ENCODE results near the gene KLF5. TPM values are rescaled to one million over a fixed set of nuclear protein-coding genes. Genes with fewer than 3 reads are reported as not detected.
"Not testable (repeated sequence)": the region's sequence is repeated elsewhere in the genome, so short reads cannot be mapped to it uniquely, and the experiment has no call there.

The KLF5 gene
- polyA plus RNA-seq, 1 experiment, result 11.2 TPM

DNA sequence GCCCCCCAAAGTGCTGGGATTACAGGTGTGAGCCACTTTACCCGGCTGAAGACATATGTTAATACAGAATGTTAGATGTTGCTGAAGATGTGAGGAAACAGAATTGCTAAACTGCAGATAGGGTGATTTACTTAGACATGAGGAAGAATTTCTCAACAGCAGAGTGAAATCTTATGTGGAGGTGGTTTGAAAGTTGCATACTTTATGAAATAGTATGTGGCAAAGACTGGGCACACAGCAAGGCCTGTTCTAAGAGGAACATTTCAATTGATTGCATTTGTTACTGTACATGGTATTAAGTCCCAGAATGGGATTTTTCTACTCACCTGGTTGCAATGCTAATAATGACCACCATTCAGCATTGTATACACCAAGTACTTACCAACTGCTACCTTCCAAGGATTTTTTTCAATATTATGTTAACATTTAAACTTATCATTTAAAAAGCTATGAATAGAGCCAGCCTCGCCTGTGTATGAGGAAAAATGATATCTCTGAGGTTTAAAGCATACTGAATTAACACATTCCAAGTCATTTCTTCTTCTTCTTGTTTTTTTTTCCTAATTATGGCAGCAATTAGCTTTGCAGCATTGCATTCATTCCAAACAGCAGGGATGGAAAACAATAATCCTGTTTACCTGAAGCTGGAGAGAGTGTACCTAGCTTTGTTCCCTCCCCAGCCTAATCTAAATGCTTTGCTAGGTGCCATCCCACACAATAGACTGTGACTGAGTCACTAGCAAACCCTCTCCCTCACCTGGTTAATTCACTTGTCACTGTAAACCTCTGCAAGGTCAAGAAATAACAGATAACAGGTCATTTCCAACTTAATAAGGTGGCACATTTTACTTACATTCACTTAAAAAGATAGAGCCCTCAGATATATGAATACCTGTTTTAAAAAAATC, 19.4 kb upstream of the KLF5 start:
- no peaks in the 10 kb centered on the region for H3K27me3 ChIP-seq (ENCODE audit: control insufficient read depth, insufficient read depth, low read length)
- H3K27ac ChIP-seq (ENCODE audit: low read depth, low read length), result no peak overlapping the region
- H3K4me3 ChIP-seq (ENCODE audit: low read depth, low read length), result no peak overlapping the region
- POLR2A ChIA-PET, result no interaction called here
- TF ChIP-seq CTCF (IDR thresholded peaks at IDR 0.05; ENCODE audit: low read depth, low read length), result no peak
- no peaks in the 10 kb centered on the region for H3K9me3 ChIP-seq (ENCODE audit: control insufficient read depth, insufficient read depth, low read length)
- DNase-seq (ENCODE audit: low read depth, low spot score), result no peak
- CTCF ChIA-PET, result no interaction called here

- no peak for DNase-seq (ENCODE audit: low read depth, low spot score)
- TF ChIP-seq CTCF (IDR thresholded peaks at IDR 0.05; ENCODE audit: low read depth, low read length), result no peak
- ChIA-PET POLR2A (no interaction called here), CTCF (no interaction called here)
- no peak overlapping the region for H3K4me3 ChIP-seq (ENCODE audit: low read depth, low read length)
- H3K9me3 ChIP-seq (ENCODE audit: control insufficient read depth, insufficient read depth, low read length), result no peaks in the 10 kb centered on the region
- H3K27me3 ChIP-seq (ENCODE audit: control insufficient read depth, insufficient read depth, low read length), result no peaks in the 10 kb centered on the region
- no peak overlapping the region for H3K27ac ChIP-seq (ENCODE audit: low read depth, low read length)
Observed at GRCh38 chr13:73040484-73040883, 18.3 kb upstream of the KLF5 start.

GRCh38 chr13:73040968-73041596, 17.7 kb upstream of the KLF5 start:
- DNase-seq (ENCODE audit: low read depth, low spot score), result no peak
- no peaks in the 10 kb centered on the region for H3K27me3 ChIP-seq (ENCODE audit: control insufficient read depth, insufficient read depth, low read length)
- no peak overlapping the region for H3K27ac ChIP-seq (ENCODE audit: low read depth, low read length)
- no peaks in the 10 kb centered on the region for H3K9me3 ChIP-seq (ENCODE audit: control insufficient read depth, insufficient read depth, low read length)
- ChIA-PET CTCF (interaction anchor here (0.6 kb wide), 2 partner anchors 89 to 669 kb away, joined by 5 read pairs; no protein-coding TSS in a partner anchor), POLR2A (no interaction called here)
- no peak overlapping the region for H3K4me3 ChIP-seq (ENCODE audit: low read depth, low read length)
- TF ChIP-seq CTCF (IDR thresholded peaks at IDR 0.05; ENCODE audit: low read depth, low read length), result no peak

- Histone ChIP-seq H3K27ac (ENCODE audit: low read depth, low read length) (no peak overlapping the region), H3K4me3 (ENCODE audit: low read depth, low read length) (no peak overlapping the region), H3K27me3 (ENCODE audit: control insufficient read depth, insufficient read depth, low read length) (no peaks in the 10 kb centered on the region), H3K9me3 (ENCODE audit: control insufficient read depth, insufficient read depth, low read length) (no peaks in the 10 kb centered on the region)
- no peak for TF ChIP-seq CTCF (IDR thresholded peaks at IDR 0.05; ENCODE audit: low read depth, low read length)
- POLR2A ChIA-PET, result no interaction called here
- CTCF ChIA-PET, result no interaction called here
- DNase-seq (ENCODE audit: low read depth, low spot score), result no peak
Observed at GRCh38 chr13:73045031-73045430, 13.8 kb upstream of the KLF5 start.

DNA sequence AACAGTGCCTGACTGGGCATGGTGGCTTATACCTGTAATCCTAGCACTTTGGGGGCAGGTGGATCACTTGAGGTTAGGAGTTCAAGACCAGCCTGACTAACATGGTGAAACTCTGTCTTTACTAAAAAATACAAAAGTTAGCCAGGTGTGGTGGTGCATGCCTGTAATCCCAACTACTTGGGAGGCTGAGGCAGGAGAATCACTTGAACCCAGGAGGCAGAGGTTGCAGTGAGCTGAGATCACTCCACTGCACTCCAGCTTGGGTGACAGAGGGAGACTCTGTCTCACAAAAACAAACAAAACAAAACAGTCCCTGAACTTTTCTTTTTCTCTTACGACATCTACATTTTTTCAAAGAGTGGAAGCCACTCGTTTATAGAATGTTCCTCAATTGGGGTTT, 10.2 kb upstream of the KLF5 start:
- H3K4me3 ChIP-seq (ENCODE audit: low read depth, low read length); DNase-seq (ENCODE audit: low read depth, low spot score); H3K9me3 ChIP-seq (ENCODE audit: control insufficient read depth, insufficient read depth, low read length); CTCF ChIA-PET; H3K27ac ChIP-seq (ENCODE audit: low read depth, low read length); H3K27me3 ChIP-seq (ENCODE audit: control insufficient read depth, insufficient read depth, low read length): not testable (repeated sequence)
- POLR2A ChIA-PET, result interaction anchor here (0.7 kb wide), 1 partner anchor 104 kb away, joined by 7 read pairs; no protein-coding TSS in a partner anchor

Data from AG04450 (cell line).